ENCODE data around the gene WSB1.

Gene WSB1

GRCh38 chr17:27318633-27319032 lies 24.7 kb downstream of the WSB1 start:
- Histone ChIP-seq H3K36me3 (ENCODE audit: control insufficient read depth, low read length) (peaks cover 33% of the 10 kb centered on the region), H3K27me3 (ENCODE audit: control insufficient read depth, low read length) (no peaks in the 10 kb centered on the region), H3K9me3 (ENCODE audit: control insufficient read depth, insufficient read depth, low read length) (no peaks in the 10 kb centered on the region), H3K4me2 (ENCODE audit: low read length) (no peak overlapping the region), H3K79me2 (ENCODE audit: control insufficient read depth, low read length) (no peaks in the 10 kb centered on the region), H3F3A (ENCODE audit: control insufficient read depth, insufficient read depth) (no peaks in the 10 kb centered on the region; the same call in 1 of the 2 replicates), H3K9me2 (replicated peaks; ENCODE audit: control insufficient read depth, low read length) (no peaks in the 10 kb centered on the region), H4K20me1 (ENCODE audit: control insufficient read depth, insufficient read depth, low read depth, low read length) (no peaks in the 10 kb centered on the region; the same call in 1 of the 2 replicates), H3K4me3 (ENCODE audit: low read length) (no peak overlapping the region), H3K27ac (ENCODE audit: low read depth, low read length) (no peak overlapping the region), H3K4me1 (ENCODE audit: control insufficient read depth, low read length) (no peaks in the 10 kb centered on the region)
- no peak for TF ChIP-seq EZH2phosphoT487 (IDR thresholded peaks at IDR 0.05; ENCODE audit: borderline replicate concordance, low read length)
- TF ChIP-seq, protein P1, sequence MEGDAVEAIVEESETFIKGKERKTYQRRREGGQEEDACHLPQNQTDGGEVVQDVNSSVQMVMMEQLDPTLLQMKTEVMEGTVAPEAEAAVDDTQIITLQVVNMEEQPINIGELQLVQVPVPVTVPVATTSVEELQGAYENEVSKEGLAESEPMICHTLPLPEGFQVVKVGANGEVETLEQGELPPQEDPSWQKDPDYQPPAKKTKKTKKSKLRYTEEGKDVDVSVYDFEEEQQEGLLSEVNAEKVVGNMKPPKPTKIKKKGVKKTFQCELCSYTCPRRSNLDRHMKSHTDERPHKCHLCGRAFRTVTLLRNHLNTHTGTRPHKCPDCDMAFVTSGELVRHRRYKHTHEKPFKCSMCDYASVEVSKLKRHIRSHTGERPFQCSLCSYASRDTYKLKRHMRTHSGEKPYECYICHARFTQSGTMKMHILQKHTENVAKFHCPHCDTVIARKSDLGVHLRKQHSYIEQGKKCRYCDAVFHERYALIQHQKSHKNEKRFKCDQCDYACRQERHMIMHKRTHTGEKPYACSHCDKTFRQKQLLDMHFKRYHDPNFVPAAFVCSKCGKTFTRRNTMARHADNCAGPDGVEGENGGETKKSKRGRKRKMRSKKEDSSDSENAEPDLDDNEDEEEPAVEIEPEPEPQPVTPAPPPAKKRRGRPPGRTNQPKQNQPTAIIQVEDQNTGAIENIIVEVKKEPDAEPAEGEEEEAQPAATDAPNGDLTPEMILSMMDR (IDR thresholded peaks at IDR 0.05; ENCODE audit: low read depth, low read length, poor library complexity, severe bottlenecking), result no peak

GRCh38 chr17:27319541-27320221 lies 25.8 kb downstream of the WSB1 start:
- TF ChIP-seq EZH2phosphoT487 (IDR thresholded peaks at IDR 0.05; ENCODE audit: borderline replicate concordance, low read length), result no peak
- TF ChIP-seq, protein P1 (IDR thresholded peaks at IDR 0.05; ENCODE audit: low read depth, low read length, poor library complexity, severe bottlenecking), result no peak
- no peaks in the 10 kb centered on the region; the same call in 1 of the 2 replicates for H4K20me1 ChIP-seq (ENCODE audit: control insufficient read depth, insufficient read depth, low read depth, low read length)
- no peaks in the 10 kb centered on the region for H3K27me3 ChIP-seq (ENCODE audit: control insufficient read depth, low read length)
- peaks cover 26% of the 10 kb centered on the region for H3K36me3 ChIP-seq (ENCODE audit: control insufficient read depth, low read length)
- no peak overlapping the region for H3K27ac ChIP-seq (ENCODE audit: low read depth, low read length)
- H3K4me1 ChIP-seq (ENCODE audit: control insufficient read depth, low read length), result no peaks in the 10 kb centered on the region
- no peak overlapping the region for H3K4me2 ChIP-seq (ENCODE audit: low read length)
- H3F3A ChIP-seq (ENCODE audit: control insufficient read depth, insufficient read depth), result no peaks in the 10 kb centered on the region; the same call in 1 of the 2 replicates
- no peak overlapping the region for H3K4me3 ChIP-seq (ENCODE audit: low read length)
- H3K9me2 ChIP-seq (replicated peaks; ENCODE audit: control insufficient read depth, low read length), result no peaks in the 10 kb centered on the region
- H3K9me3 ChIP-seq (ENCODE audit: control insufficient read depth, insufficient read depth, low read length), result no peaks in the 10 kb centered on the region
- H3K79me2 ChIP-seq (ENCODE audit: control insufficient read depth, low read length), result no peaks in the 10 kb centered on the region

DNA sequence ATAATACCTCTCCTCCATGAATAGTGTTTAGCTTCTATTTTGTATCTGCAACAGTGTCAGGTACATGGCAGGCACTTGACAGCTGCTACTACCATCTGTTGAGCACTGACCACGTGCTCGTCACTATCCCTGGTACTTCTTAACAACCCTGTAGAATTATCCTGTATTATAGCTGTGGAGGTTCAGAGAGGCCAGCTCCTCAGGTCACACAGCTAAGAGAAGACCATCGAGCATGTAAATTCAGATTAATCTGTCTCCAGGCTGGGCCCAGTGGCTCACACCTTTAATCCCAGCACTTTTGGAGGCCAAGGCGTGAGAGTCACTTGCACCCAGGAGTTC lies 26.3 kb downstream of the WSB1 start:
- H3K27me3 ChIP-seq (ENCODE audit: control insufficient read depth, low read length), result no peaks in the 10 kb centered on the region
- H3F3A ChIP-seq (ENCODE audit: control insufficient read depth, insufficient read depth), result no peaks in the 10 kb centered on the region; the same call in 1 of the 2 replicates
- H3K36me3 ChIP-seq (ENCODE audit: control insufficient read depth, low read length), result peaks cover 20% of the 10 kb centered on the region
- no peak overlapping the region for H3K4me3 ChIP-seq (ENCODE audit: low read length)
- TF ChIP-seq EZH2phosphoT487 (IDR thresholded peaks at IDR 0.05; ENCODE audit: borderline replicate concordance, low read length), result no peak
- TF ChIP-seq, protein P1 (IDR thresholded peaks at IDR 0.05; ENCODE audit: low read depth, low read length, poor library complexity, severe bottlenecking), result no peak
- no peak overlapping the region for H3K27ac ChIP-seq (ENCODE audit: low read depth, low read length)
- H3K9me2 ChIP-seq (replicated peaks; ENCODE audit: control insufficient read depth, low read length), result no peaks in the 10 kb centered on the region
- H3K4me1 ChIP-seq (ENCODE audit: control insufficient read depth, low read length), result no peaks in the 10 kb centered on the region
- H4K20me1 ChIP-seq (ENCODE audit: control insufficient read depth, insufficient read depth, low read depth, low read length), result no peaks in the 10 kb centered on the region; the same call in 1 of the 2 replicates
- no peak overlapping the region for H3K4me2 ChIP-seq (ENCODE audit: low read length)
- H3K79me2 ChIP-seq (ENCODE audit: control insufficient read depth, low read length), result no peaks in the 10 kb centered on the region
- H3K9me3 ChIP-seq (ENCODE audit: control insufficient read depth, insufficient read depth, low read length), result no peaks in the 10 kb centered on the region

Measured in DOHH2 (cell line).